Endothelial cell of umbilical vein (primary cell): ENCODE measurements around the gene FRRS1. TPM values are rescaled to one million over a fixed set of nuclear protein-coding genes. Genes with fewer than 3 reads are reported as not detected.

ENCODE experiments used
- BruUV-seq: library from RNA; stranded (reverse); fragments of 400-500 nt; replicated peaks from 2 replicates; lab custom pipeline; 2021; lab: Mats Ljungman, UMichigan
- CTCF ChIA-PET: fragments of 300-600, 350-600 bp; sonication (Branson Sonifier 250); formaldehyde crosslinking; loops from one replicate; lab custom pipeline; 2021; ENCODE audit warnings: antibody characterized with exemption, inconsistent platforms; lab: Charles Lee
- POLR2A ChIA-PET: fragments of 300-600, 350-600 bp; sonication (Branson Sonifier 250); formaldehyde crosslinking; loops from one replicate; lab custom pipeline; 2021; ENCODE audit warnings: antibody characterized with exemption, inconsistent platforms; lab: Charles Lee
- DNase-seq: peaks from one replicate; pipeline ENCODE4 v3.0.0-alpha.2; 2011; ENCODE audit warnings: low read depth, low spot score
- FAIRE-seq: peaks from 2 replicates; lab custom pipeline; 2011; peaks lifted over from hg19 to GRCh38; lab: Jason Lieb, UNC
- H2AFZ ChIP-seq: 2 replicates; pipeline ENCODE4 v1.6.0; 2012; ENCODE audit warnings: low read depth, low read length, control low read depth, inconsistent platforms
- H3K27ac ChIP-seq: 2 replicates; pipeline ENCODE4 v1.5.1; 2011; ENCODE audit warnings: low read depth, mild to moderate bottlenecking, control low read depth, low read length, moderate library complexity; ENCODE audit not compliant: insufficient read depth
- H3K27me3 ChIP-seq, 2 experiments: 2 replicates each; pipeline versions ENCODE4 v1.6.0 to v1.6.1; 2011; ENCODE audit warnings: low read length in 2 of 2, mixed read lengths in 1 of 2; ENCODE audit not compliant: control insufficient read depth in 2 of 2, insufficient read depth in 2 of 2
- H3K36me3 ChIP-seq, 2 experiments: 2 replicates in 1 of 2; 3 replicates in 1 of 2; pipeline ENCODE4 v1.5.1; 2011; ENCODE audit warnings: low read length in 2 of 2, mild to moderate bottlenecking in 1 of 2, moderate library complexity in 1 of 2; ENCODE audit not compliant: control insufficient read depth in 2 of 2, insufficient read depth in 2 of 2; ENCODE audit errors: extremely low read depth in 1 of 2
- H3K4me1 ChIP-seq: 3 replicates; pipeline ENCODE4 v1.5.1; 2011; ENCODE audit warnings: mild to moderate bottlenecking, low read length; ENCODE audit not compliant: control insufficient read depth, insufficient read depth; ENCODE audit errors: extremely low read depth
- H3K4me2 ChIP-seq: 2 replicates; pipeline ENCODE4 v1.6.1; 2011; ENCODE audit warnings: low read length, control low read depth, mixed read lengths; ENCODE audit not compliant: insufficient read depth
- H3K4me3 ChIP-seq, 3 experiments: fragments of 200-600 bp in 1 of 3; sonication (generic), shearing (Covaris generic) in 1 of 3; replicated peaks in 1 of 3; 2 replicates each; pipeline ENCODE4 v1.5.1; 2011 to 2016; ENCODE audit warnings: control low read depth in 3 of 3, low read length in 3 of 3, mild to moderate bottlenecking in 2 of 3, inconsistent platforms in 1 of 3, low read depth in 1 of 3, moderate library complexity in 1 of 3; ENCODE audit not compliant: insufficient read depth in 1 of 3
- H3K79me2 ChIP-seq: 2 replicates; pipeline ENCODE4 v1.6.0; 2012; ENCODE audit warnings: low read length, inconsistent platforms; ENCODE audit not compliant: control insufficient read depth, insufficient read depth
- H3K9ac ChIP-seq: replicated peaks from 2 replicates; pipeline ENCODE3; 2011; ENCODE audit warnings: low read length, control low read depth; ENCODE audit not compliant: insufficient read depth; ENCODE audit errors: extremely low read depth
- H3K9me1 ChIP-seq: replicated peaks from 3 replicates; pipeline ENCODE4 v1.6.0; 2011; ENCODE audit warnings: mild to moderate bottlenecking, low read length; ENCODE audit not compliant: control insufficient read depth, insufficient read depth; ENCODE audit errors: extremely low read depth
- H3K9me3 ChIP-seq: replicated peaks from 2 replicates; pipeline ENCODE4 v1.5.1; 2012; ENCODE audit warnings: low read length, inconsistent platforms; ENCODE audit not compliant: control insufficient read depth, insufficient read depth
- H4K20me1 ChIP-seq: replicated peaks from 2 replicates; pipeline ENCODE3; 2011; ENCODE audit warnings: mild to moderate bottlenecking, low read length; ENCODE audit not compliant: control insufficient read depth, insufficient read depth; ENCODE audit errors: extremely low read depth
- CTCF ChIP-seq, 2 donors: IDR thresholded peaks; 1 replicate in 1 of 2; 2 replicates in 1 of 2; pipeline ENCODE4 v1.5.1; 2011; ENCODE audit warnings: low read length in 2 of 2, mild to moderate bottlenecking in 2 of 2, moderate library complexity in 2 of 2, control low read depth in 1 of 2, inconsistent platforms in 1 of 2, low read depth in 1 of 2; ENCODE audit not compliant: insufficient read depth in 1 of 2; ENCODE audit errors: extremely low read depth in 1 of 2
- EZH2 ChIP-seq: IDR thresholded peaks from 2 replicates; pipeline ENCODE4 v1.6.1; 2012; ENCODE audit warnings: borderline replicate concordance, low read depth, mild to moderate bottlenecking, moderate library complexity, low read length, inconsistent platforms; ENCODE audit not compliant: severe bottlenecking
- FOS ChIP-seq: IDR thresholded peaks from 2 replicates; pipeline ENCODE4 v1.6.1; 2011; ENCODE audit warnings: mild to moderate bottlenecking, low read length, moderate library complexity, borderline replicate concordance; ENCODE audit not compliant: insufficient read depth
- GATA2 ChIP-seq: IDR thresholded peaks from 2 replicates; pipeline ENCODE4 v1.7.0; 2011; ENCODE audit warnings: low read depth, mild to moderate bottlenecking, moderate library complexity, mixed read lengths, low read length; ENCODE audit not compliant: insufficient read length, insufficient read depth
- JUN ChIP-seq: IDR thresholded peaks from 2 replicates; pipeline ENCODE4 v1.6.1; 2011; ENCODE audit warnings: borderline replicate concordance, low read depth; ENCODE audit not compliant: insufficient read length, insufficient read depth
- MAX ChIP-seq: IDR thresholded peaks from 2 replicates; pipeline ENCODE4 v1.6.1; 2011; ENCODE audit not compliant: insufficient read depth, insufficient read length
- MYC ChIP-seq: IDR thresholded peaks from one replicate; pipeline ENCODE4 v1.6.1; 2011; ENCODE audit warnings: mild to moderate bottlenecking, low read depth, low read length
- POLR2A ChIP-seq: IDR thresholded peaks from 2 replicates; pipeline ENCODE4 v1.6.1; 2012; ENCODE audit warnings: low read depth, mild to moderate bottlenecking, control low read depth, low read length
- POLR2AphosphoS5 ChIP-seq: IDR thresholded peaks from 2 replicates; pipeline ENCODE4 v1.6.1; 2012; ENCODE audit warnings: low read depth, mild to moderate bottlenecking, control low read depth, low read length, moderate library complexity; ENCODE audit not compliant: insufficient read depth
- dilution Hi-C: fragments of 300-500 bp; cut with MboI; formaldehyde crosslinking; loops from one replicate; pipeline ENCODE4 v1.15.0; 2019; ENCODE audit warnings: low sequenced_read_pairs; ENCODE audit not compliant: extremely low pct_ligation_motif_present
- intact Hi-C: fragments of 100-400 bp; cut with micrococcal nuclease; formaldehyde crosslinking; loops from one replicate; pipeline ENCODE4 v1.10.0; 2022
- polyA plus RNA-seq, 4 experiments: library from polyadenylated mRNA; depleted of rRNA in 3 of 4; stranded (reverse) in 3 of 4; unstranded in 1 of 4; fragments of >200 nt; gene quantifications; 2 replicates each; pipeline versions ENCODE4 v1.2.1 to v1.2.3, GENCODE V29; 2011 to 2012; ENCODE audit warnings: missing spikeins in 1 of 4
- total RNA-seq: library from RNA; stranded (reverse); gene quantifications from 2 replicates; pipeline ENCODE4 v1.2.3, GENCODE V29; 2021

Gene FRRS1
- total and polyA plus RNA-seq, 2 donors (not counting 3 experiments of a cell fraction or from before 2014, with no cell fraction given): 1.1 to 3.1 TPM

- dilution Hi-C loops: no loop called here
- POLR2A ChIA-PET: no interaction called here
- FAIRE-seq: no peak
Observed at GRCh38 chr1:99768104-99768503, 1.7 kb upstream of the FRRS1 start.

More at GRCh38 chr1:99768104-99768503, 1.7 kb upstream of the FRRS1 start:
- no peaks in the 10 kb centered on the region for H3K9me1 ChIP-seq
- H3K79me2 ChIP-seq: no peaks in the 10 kb centered on the region
- H3K9ac ChIP-seq: no peak overlapping the region
- no peak overlapping the region for H3K4me3 ChIP-seq
- H3K27ac ChIP-seq: no peak overlapping the region
- H2AFZ ChIP-seq: no peak overlapping the region
- H3K4me1 ChIP-seq: peaks cover 4% of the 10 kb centered on the region
- no peaks in the 10 kb centered on the region for H3K36me3 ChIP-seq
- intact Hi-C loops: no loop called here
- H3K27me3 ChIP-seq: peaks cover 0 to 5% of the 10 kb centered on the region in 2 experiments
- no peak for DNase-seq
- H4K20me1 ChIP-seq: no peaks in the 10 kb centered on the region
- no peak for TF ChIP-seq POLR2AphosphoS5
- TF ChIP-seq FOS: no peak
- TF ChIP-seq GATA2: no peak
- TF ChIP-seq CTCF (IDR thresholded peaks at IDR 0.05; ENCODE audit: extremely low read depth in 1 of 2, insufficient read depth in 1 of 2, low read depth in 1 of 2, low read length in 2 of 2): no peak
- TF ChIP-seq MYC: no peak
- TF ChIP-seq MAX: no peak
- TF ChIP-seq EZH2: no peak
- no peak for TF ChIP-seq JUN
- no peak for TF ChIP-seq POLR2A
- no peaks in the 10 kb centered on the region for H3K9me3 ChIP-seq
- no TSS peak for BruUV-seq
- H3K4me2 ChIP-seq: no peak overlapping the region
- CTCF ChIA-PET: no interaction called here
